ENCODE measurements around the gene SWSAP1.

DNA sequence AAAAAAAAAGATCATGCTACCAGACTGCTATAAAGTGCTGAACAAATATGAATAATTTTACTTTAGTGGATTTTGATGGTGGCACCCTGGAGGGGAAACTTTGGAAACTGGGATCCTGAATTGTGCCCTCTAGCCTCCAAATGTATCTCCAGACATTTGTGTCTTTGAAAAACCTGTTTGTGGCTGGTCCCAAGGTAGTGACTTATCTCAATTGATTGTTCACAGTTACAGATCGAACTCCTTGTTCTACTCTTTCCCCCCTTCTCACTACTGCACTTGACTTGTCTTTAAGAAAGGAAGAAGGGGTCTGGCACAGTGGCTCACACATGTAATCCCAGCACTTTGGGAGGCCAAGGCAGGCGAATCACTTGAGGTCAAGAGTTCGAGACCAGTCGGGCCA is 34.1 kb downstream of the SWSAP1 start:
- TF ChIP-seq, protein P1, sequence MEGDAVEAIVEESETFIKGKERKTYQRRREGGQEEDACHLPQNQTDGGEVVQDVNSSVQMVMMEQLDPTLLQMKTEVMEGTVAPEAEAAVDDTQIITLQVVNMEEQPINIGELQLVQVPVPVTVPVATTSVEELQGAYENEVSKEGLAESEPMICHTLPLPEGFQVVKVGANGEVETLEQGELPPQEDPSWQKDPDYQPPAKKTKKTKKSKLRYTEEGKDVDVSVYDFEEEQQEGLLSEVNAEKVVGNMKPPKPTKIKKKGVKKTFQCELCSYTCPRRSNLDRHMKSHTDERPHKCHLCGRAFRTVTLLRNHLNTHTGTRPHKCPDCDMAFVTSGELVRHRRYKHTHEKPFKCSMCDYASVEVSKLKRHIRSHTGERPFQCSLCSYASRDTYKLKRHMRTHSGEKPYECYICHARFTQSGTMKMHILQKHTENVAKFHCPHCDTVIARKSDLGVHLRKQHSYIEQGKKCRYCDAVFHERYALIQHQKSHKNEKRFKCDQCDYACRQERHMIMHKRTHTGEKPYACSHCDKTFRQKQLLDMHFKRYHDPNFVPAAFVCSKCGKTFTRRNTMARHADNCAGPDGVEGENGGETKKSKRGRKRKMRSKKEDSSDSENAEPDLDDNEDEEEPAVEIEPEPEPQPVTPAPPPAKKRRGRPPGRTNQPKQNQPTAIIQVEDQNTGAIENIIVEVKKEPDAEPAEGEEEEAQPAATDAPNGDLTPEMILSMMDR (tag by site-specific recombination; IDR thresholded peaks at IDR 0.05), result no peak
- TF ChIP-seq, protein P2, sequence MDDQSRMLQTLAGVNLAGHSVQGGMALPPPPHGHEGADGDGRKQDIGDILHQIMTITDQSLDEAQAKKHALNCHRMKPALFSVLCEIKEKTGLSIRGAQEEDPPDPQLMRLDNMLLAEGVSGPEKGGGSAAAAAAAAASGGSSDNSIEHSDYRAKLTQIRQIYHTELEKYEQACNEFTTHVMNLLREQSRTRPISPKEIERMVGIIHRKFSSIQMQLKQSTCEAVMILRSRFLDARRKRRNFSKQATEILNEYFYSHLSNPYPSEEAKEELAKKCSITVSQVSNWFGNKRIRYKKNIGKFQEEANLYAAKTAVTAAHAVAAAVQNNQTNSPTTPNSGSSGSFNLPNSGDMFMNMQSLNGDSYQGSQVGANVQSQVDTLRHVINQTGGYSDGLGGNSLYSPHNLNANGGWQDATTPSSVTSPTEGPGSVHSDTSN (CRISPR knock-in tag; IDR thresholded peaks at IDR 0.05), result no peak
- no peak for TF ChIP-seq ZNF114 (tag by site-specific recombination; IDR thresholded peaks at IDR 0.05)
- TF ChIP-seq, protein P3, sequence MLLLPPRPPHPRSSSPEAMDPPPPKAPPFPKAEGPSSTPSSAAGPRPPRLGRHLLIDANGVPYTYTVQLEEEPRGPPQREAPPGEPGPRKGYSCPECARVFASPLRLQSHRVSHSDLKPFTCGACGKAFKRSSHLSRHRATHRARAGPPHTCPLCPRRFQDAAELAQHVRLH (tag by site-specific recombination; IDR thresholded peaks at IDR 0.05), result no peak
- TF ChIP-seq, protein P4, sequence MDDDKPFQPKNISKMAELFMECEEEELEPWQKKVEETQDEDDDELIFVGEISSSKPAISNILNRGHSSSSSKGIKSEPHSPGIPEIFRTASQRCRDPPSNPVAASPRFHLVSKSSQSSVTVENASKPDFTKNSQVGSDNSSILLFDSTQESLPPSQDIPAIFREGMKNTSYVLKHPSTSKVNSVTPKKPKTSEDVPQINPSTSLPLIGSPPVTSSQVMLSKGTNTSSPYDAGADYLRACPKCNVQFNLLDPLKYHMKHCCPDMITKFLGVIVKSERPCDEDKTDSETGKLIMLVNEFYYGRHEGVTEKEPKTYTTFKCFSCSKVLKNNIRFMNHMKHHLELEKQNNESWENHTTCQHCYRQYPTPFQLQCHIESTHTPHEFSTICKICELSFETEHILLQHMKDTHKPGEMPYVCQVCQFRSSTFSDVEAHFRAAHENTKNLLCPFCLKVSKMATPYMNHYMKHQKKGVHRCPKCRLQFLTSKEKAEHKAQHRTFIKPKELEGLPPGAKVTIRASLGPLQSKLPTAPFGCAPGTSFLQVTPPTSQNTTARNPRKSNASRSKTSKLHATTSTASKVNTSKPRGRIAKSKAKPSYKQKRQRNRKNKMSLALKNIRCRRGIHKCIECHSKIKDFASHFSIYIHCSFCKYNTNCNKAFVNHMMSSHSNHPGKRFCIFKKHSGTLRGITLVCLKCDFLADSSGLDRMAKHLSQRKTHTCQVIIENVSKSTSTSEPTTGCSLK (tag by site-specific recombination; IDR thresholded peaks at IDR 0.05), result no peak
- no peak for TF ChIP-seq ZEB2 (tag by site-specific recombination; IDR thresholded peaks at IDR 0.05)
- TF ChIP-seq ZNF707 (tag by site-specific recombination; IDR thresholded peaks at IDR 0.05), result no peak
- TF ChIP-seq GLI2 (tag by site-specific recombination; IDR thresholded peaks at IDR 0.05; ENCODE audit: borderline replicate concordance, low read depth), result no peak
- TF ChIP-seq ZFHX2 (tag by site-specific recombination; conservative IDR thresholded peaks at IDR 0.05), result no peak
- TF ChIP-seq, protein P5, sequence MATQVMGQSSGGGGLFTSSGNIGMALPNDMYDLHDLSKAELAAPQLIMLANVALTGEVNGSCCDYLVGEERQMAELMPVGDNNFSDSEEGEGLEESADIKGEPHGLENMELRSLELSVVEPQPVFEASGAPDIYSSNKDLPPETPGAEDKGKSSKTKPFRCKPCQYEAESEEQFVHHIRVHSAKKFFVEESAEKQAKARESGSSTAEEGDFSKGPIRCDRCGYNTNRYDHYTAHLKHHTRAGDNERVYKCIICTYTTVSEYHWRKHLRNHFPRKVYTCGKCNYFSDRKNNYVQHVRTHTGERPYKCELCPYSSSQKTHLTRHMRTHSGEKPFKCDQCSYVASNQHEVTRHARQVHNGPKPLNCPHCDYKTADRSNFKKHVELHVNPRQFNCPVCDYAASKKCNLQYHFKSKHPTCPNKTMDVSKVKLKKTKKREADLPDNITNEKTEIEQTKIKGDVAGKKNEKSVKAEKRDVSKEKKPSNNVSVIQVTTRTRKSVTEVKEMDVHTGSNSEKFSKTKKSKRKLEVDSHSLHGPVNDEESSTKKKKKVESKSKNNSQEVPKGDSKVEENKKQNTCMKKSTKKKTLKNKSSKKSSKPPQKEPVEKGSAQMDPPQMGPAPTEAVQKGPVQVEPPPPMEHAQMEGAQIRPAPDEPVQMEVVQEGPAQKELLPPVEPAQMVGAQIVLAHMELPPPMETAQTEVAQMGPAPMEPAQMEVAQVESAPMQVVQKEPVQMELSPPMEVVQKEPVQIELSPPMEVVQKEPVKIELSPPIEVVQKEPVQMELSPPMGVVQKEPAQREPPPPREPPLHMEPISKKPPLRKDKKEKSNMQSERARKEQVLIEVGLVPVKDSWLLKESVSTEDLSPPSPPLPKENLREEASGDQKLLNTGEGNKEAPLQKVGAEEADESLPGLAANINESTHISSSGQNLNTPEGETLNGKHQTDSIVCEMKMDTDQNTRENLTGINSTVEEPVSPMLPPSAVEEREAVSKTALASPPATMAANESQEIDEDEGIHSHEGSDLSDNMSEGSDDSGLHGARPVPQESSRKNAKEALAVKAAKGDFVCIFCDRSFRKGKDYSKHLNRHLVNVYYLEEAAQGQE (tag by site-specific recombination; IDR thresholded peaks at IDR 0.05), result no peak
